ENCODE results near the gene GMPR2. TPM values are rescaled to one million over a fixed set of nuclear protein-coding genes. Genes with fewer than 3 reads are reported as not detected.
A peak's percentile ranks its signal among the peaks of the same experiment; 100 is the strongest.

GMPR2 gene
- total and polyA plus RNA-seq, 2 experiments from 2014 or later: 60.6 to 70.6 TPM

GRCh38 chr14:24197056-24197450, 35.7 kb upstream of the GMPR2 start:
- peaks cover 22% of the 10 kb centered on the region for H3K27me3 Mint-ChIP-seq (ENCODE audit: insufficient read depth, low read depth, poor library complexity)
- peaks cover 31% of the 10 kb centered on the region for H3K4me1 Mint-ChIP-seq
- 0 out of 2 replicates have a peak, but pooled peaks cover 10% of the 10 kb centered on the region for H3K36me3 ChIP-seq (ENCODE audit: insufficient read depth)
- H3F3A ChIP-seq (replicated peaks; ENCODE audit: low read depth): peaks cover 22% of the 10 kb centered on the region
- 0 out of 2 replicates have a peak, but pooled peaks cover 6% of the 10 kb centered on the region for H3K79me2 ChIP-seq (replicated peaks; ENCODE audit: insufficient read depth)
- H3K9me3 Mint-ChIP-seq: peaks cover 28% of the 10 kb centered on the region
- H3K27ac ChIP-seq (ENCODE audit: low read depth): no peak overlapping the region
- H4K20me1 ChIP-seq (replicated peaks; ENCODE audit: insufficient read depth): no peaks in the 10 kb centered on the region; the same call in 1 of the 2 replicates
- TF ChIP-seq CTCF (conservative IDR thresholded peaks at IDR 0.05; ENCODE audit: low read depth in 2 of 2): no peak
- no peak for TF ChIP-seq REST (IDR thresholded peaks at IDR 0.05; ENCODE audit: unreplicated experiment)
- TF ChIP-seq ETS1 (IDR thresholded peaks at IDR 0.05): no peak
- peak overlapping the region; percentile 90 for H3K4me2 ChIP-seq
- no peaks in the 10 kb centered on the region for H3K27me3 ChIP-seq (ENCODE audit: insufficient read depth)
- no peak overlapping the region for H3K27ac Mint-ChIP-seq
- no peaks in the 10 kb centered on the region for H3K9me2 ChIP-seq (ENCODE audit: insufficient read depth)
- peak overlapping the region; percentile 95; the same call in 1 of the 2 replicates for H3K4me3 ChIP-seq
- ATAC-seq (no peak), DNase-seq (ENCODE audit: low spot score) (no peak)
- no peak overlapping the region for H2AFZ ChIP-seq
- H3K4me1 ChIP-seq (ENCODE audit: insufficient read depth): peaks cover 6% of the 10 kb centered on the region; the same call in 1 of the 2 replicates
- peak overlapping the region; percentile 91 for H3K4me3 Mint-ChIP-seq
- H3K36me3 Mint-ChIP-seq (ENCODE audit: low read depth): peaks cover 59% of the 10 kb centered on the region

GRCh38 chr14:24198814-24199524, 33.8 kb upstream of the GMPR2 start:
- peaks cover 35% of the 10 kb centered on the region for H3K9me3 Mint-ChIP-seq
- H4K20me1 ChIP-seq (replicated peaks; ENCODE audit: insufficient read depth): no peaks in the 10 kb centered on the region; the same call in 1 of the 2 replicates
- 0 out of 2 replicates have a peak, but pooled peaks cover 11% of the 10 kb centered on the region for H3K36me3 ChIP-seq (ENCODE audit: insufficient read depth)
- peaks cover 15% of the 10 kb centered on the region for H3K4me1 ChIP-seq (ENCODE audit: insufficient read depth)
- H3K27me3 Mint-ChIP-seq (ENCODE audit: insufficient read depth, low read depth, poor library complexity): peaks cover 24% of the 10 kb centered on the region
- H3K27ac Mint-ChIP-seq: peak overlapping the region; percentile 54; the same call in 1 of the 2 replicates
- H3K4me3 Mint-ChIP-seq: no peak overlapping the region; the same call in 2 of the 3 replicates
- peaks cover 59% of the 10 kb centered on the region for H3K36me3 Mint-ChIP-seq (ENCODE audit: low read depth)
- no peak overlapping the region for H3K4me2 ChIP-seq
- no peaks in the 10 kb centered on the region for H3K9me2 ChIP-seq (ENCODE audit: insufficient read depth)
- DNase-seq (ENCODE audit: low spot score) (no peak), ATAC-seq (no peak)
- H3K27ac ChIP-seq (ENCODE audit: low read depth): no peak overlapping the region
- H3K4me1 Mint-ChIP-seq: peaks cover 43% of the 10 kb centered on the region
- H2AFZ ChIP-seq: no peak overlapping the region
- H3K4me3 ChIP-seq: no peak overlapping the region
- H3K27me3 ChIP-seq (ENCODE audit: insufficient read depth): no peaks in the 10 kb centered on the region
- 0 out of 2 replicates have a peak, but pooled peaks cover 6% of the 10 kb centered on the region for H3K79me2 ChIP-seq (replicated peaks; ENCODE audit: insufficient read depth)
- H3F3A ChIP-seq (replicated peaks; ENCODE audit: low read depth): peaks cover 21% of the 10 kb centered on the region
- TF ChIP-seq CREB1 (CRISPR knock-in tag; IDR thresholded peaks at IDR 0.05; ENCODE audit: low read depth) (no peak), ZNF114 (CRISPR knock-in tag; IDR thresholded peaks at IDR 0.05) (no peak), CTCF (conservative IDR thresholded peaks at IDR 0.05; ENCODE audit: low read depth in 2 of 2) (no peak), STAT1 (IDR thresholded peaks at IDR 0.05; ENCODE audit: unreplicated experiment) (no peak)
